ENCODE data around the gene TGFBR3L.

DNA sequence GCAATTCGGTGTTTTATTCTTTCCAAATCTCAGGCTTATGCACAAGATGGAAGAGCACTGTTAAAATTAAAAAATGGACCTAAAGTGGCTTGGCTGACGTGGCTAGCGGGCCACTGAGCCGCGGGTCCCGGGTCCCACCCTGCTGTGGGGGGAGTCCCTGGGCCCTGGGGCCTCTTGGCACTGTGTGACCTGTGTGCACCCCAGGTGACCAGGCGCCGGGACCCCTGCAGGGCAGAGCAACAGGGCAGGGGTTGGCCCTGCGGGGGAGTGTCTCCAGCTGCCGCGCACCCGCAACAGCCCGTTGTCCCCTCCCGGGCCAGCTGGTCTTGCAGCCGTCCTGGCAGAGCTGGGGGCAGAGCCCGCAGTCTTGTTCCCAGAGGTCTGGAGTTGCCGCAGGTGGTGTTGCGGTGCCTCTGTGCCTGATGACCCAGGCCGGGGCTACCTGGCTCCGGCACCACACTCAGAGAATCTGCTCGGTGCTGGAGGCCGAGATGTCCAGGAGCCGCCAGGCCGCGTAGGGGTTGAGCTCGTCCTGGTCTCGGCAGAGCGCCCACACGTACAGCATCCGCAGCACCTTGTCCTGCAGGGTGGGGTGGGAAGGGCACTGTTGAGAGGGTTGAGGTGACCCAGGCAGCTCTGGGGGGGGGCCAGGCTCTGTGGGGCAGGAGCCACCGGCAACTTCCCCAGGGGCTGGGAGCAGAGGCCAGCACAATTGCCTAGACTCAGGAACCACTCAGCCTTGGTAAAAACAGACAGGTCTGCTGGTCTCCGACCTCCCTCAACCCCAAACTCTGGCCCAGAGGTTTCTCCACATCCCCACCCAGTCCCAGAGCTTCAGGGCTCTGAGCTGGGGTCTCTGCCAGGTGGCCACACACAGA lies 12.3 kb downstream of the TGFBR3L start:
- TF ChIP-seq, protein P1, sequence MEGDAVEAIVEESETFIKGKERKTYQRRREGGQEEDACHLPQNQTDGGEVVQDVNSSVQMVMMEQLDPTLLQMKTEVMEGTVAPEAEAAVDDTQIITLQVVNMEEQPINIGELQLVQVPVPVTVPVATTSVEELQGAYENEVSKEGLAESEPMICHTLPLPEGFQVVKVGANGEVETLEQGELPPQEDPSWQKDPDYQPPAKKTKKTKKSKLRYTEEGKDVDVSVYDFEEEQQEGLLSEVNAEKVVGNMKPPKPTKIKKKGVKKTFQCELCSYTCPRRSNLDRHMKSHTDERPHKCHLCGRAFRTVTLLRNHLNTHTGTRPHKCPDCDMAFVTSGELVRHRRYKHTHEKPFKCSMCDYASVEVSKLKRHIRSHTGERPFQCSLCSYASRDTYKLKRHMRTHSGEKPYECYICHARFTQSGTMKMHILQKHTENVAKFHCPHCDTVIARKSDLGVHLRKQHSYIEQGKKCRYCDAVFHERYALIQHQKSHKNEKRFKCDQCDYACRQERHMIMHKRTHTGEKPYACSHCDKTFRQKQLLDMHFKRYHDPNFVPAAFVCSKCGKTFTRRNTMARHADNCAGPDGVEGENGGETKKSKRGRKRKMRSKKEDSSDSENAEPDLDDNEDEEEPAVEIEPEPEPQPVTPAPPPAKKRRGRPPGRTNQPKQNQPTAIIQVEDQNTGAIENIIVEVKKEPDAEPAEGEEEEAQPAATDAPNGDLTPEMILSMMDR (IDR thresholded peaks at IDR 0.05) = no peak
- TF ChIP-seq ZFX (IDR thresholded peaks at IDR 0.05; ENCODE audit: borderline replicate concordance) = no peak

All from 22Rv1 (cell line).